ENCODE measurements around the gene C8B. TPM values are rescaled to one million over a fixed set of nuclear protein-coding genes. Genes with fewer than 3 reads are reported as not detected.

Gene C8B
- total RNA-seq, 3 donors from 2014 or later, result not detected

GRCh38 chr1:56933606-56934005 is 32.2 kb downstream of the C8B start:
- no peak overlapping the region for H3K27ac ChIP-seq
- H3K36me3 ChIP-seq, result no peaks in the 10 kb centered on the region
- intact Hi-C loops (cut with DNase I; ENCODE audit: low total_unique reads), result no loop called here
- no peaks in the 10 kb centered on the region for H3K9me3 ChIP-seq
- no peaks in the 10 kb centered on the region for H3K4me1 ChIP-seq
- TF ChIP-seq CTCF (IDR thresholded peaks at IDR 0.05) (no peak), POLR2A (IDR thresholded peaks at IDR 0.05) (no peak), POLR2AphosphoS5 (IDR thresholded peaks at IDR 0.05) (no peak)
- DNase-seq (ENCODE audit: low spot score in 2 of 2), result no peak
- no peak overlapping the region for H3K4me3 ChIP-seq
- H3K27me3 ChIP-seq, result no peaks in the 10 kb centered on the region

- no peak for DNase-seq (ENCODE audit: low spot score in 2 of 2)
- H3K27me3 ChIP-seq, result no peaks in the 10 kb centered on the region
Measured at GRCh38 chr1:56933161-56933560, 32.7 kb downstream of the C8B start.

GRCh38 chr1:56931686-56932085 is 34.1 kb downstream of the C8B start:
- no peaks in the 10 kb centered on the region for H3K36me3 ChIP-seq
- intact Hi-C loops (cut with DNase I; ENCODE audit: low total_unique reads), result no loop called here
- DNase-seq (ENCODE audit: low spot score in 2 of 2), result no peak
- H3K4me1 ChIP-seq, result no peaks in the 10 kb centered on the region
- H3K27me3 ChIP-seq, result no peaks in the 10 kb centered on the region
- no peak overlapping the region for H3K4me3 ChIP-seq
- no peaks in the 10 kb centered on the region for H3K9me3 ChIP-seq
- no peak for TF ChIP-seq CTCF (IDR thresholded peaks at IDR 0.05)
- no peak for TF ChIP-seq POLR2A (IDR thresholded peaks at IDR 0.05)
- no peak for TF ChIP-seq POLR2AphosphoS5 (IDR thresholded peaks at IDR 0.05)
- H3K27ac ChIP-seq, result no peak overlapping the region

More at GRCh38 chr1:56933161-56933560, 32.7 kb downstream of the C8B start:
- intact Hi-C loops (cut with DNase I; ENCODE audit: low total_unique reads), result no loop called here
- Histone ChIP-seq H3K9me3 (no peaks in the 10 kb centered on the region), H3K27ac (no peak overlapping the region), H3K4me3 (no peak overlapping the region), H3K4me1 (no peaks in the 10 kb centered on the region), H3K36me3 (no peaks in the 10 kb centered on the region)
- TF ChIP-seq POLR2AphosphoS5 (IDR thresholded peaks at IDR 0.05) (no peak), POLR2A (IDR thresholded peaks at IDR 0.05) (no peak), CTCF (IDR thresholded peaks at IDR 0.05) (no peak)

- TF ChIP-seq POLR2AphosphoS5 (IDR thresholded peaks at IDR 0.05), result no peak
- TF ChIP-seq POLR2A (IDR thresholded peaks at IDR 0.05), result no peak
- TF ChIP-seq CTCF (IDR thresholded peaks at IDR 0.05), result no peak
- intact Hi-C loops (cut with DNase I; ENCODE audit: low total_unique reads), result no loop called here
Measured at GRCh38 chr1:56931211-56931610, 34.6 kb downstream of the C8B start.

GRCh38 chr1:56929492-56929891 is 36.3 kb downstream of the C8B start:
- Histone ChIP-seq H3K4me1 (no peaks in the 10 kb centered on the region), H3K27me3 (no peaks in the 10 kb centered on the region), H3K4me3 (no peak overlapping the region), H3K27ac (no peak overlapping the region), H3K9me3 (no peaks in the 10 kb centered on the region), H3K36me3 (no peaks in the 10 kb centered on the region)
- no peak for TF ChIP-seq POLR2AphosphoS5 (IDR thresholded peaks at IDR 0.05)
- DNase-seq (ENCODE audit: low spot score in 2 of 2), result no peak
- intact Hi-C loops (cut with DNase I; ENCODE audit: low total_unique reads), result no loop called here

More at GRCh38 chr1:56931211-56931610, 34.6 kb downstream of the C8B start:
- H3K4me3 ChIP-seq, result no peak overlapping the region
- no peaks in the 10 kb centered on the region for H3K4me1 ChIP-seq
- no peaks in the 10 kb centered on the region for H3K27me3 ChIP-seq
- H3K36me3 ChIP-seq, result no peaks in the 10 kb centered on the region
- no peaks in the 10 kb centered on the region for H3K9me3 ChIP-seq
- no peak for DNase-seq (ENCODE audit: low spot score in 2 of 2)
- no peak overlapping the region for H3K27ac ChIP-seq

GRCh38 chr1:56927986-56928385 is 37.8 kb downstream of the C8B start:
- no peak for TF ChIP-seq POLR2AphosphoS5 (IDR thresholded peaks at IDR 0.05)
- TF ChIP-seq CTCF (IDR thresholded peaks at IDR 0.05), result no peak
- no peak for TF ChIP-seq POLR2A (IDR thresholded peaks at IDR 0.05)
- no peaks in the 10 kb centered on the region for H3K4me1 ChIP-seq
- H3K36me3 ChIP-seq, result no peaks in the 10 kb centered on the region
- no peak for DNase-seq (ENCODE audit: low spot score in 2 of 2)
- H3K27me3 ChIP-seq, result no peaks in the 10 kb centered on the region
- intact Hi-C loops (cut with DNase I; ENCODE audit: low total_unique reads), result no loop called here
- H3K9me3 ChIP-seq, result no peaks in the 10 kb centered on the region
- no peak overlapping the region for H3K27ac ChIP-seq
- H3K4me3 ChIP-seq, result no peak overlapping the region

All from breast epithelium (tissue), 4 donors.